WERI-Rb-1 (cell line): ENCODE measurements around the gene ERN1.
"Not testable (repeated sequence)": the region's sequence is repeated elsewhere in the genome, so short reads cannot be mapped to it uniquely, and the experiment has no call there.

Experiments
- DNase-seq: peaks from one replicate; pipeline ENCODE4 v3.0.0-alpha.2; 2020
- H3K27ac ChIP-seq: fragments of 250-450 bp; sonication (Bioruptor Pico); 2 replicates; pipeline ENCODE4 v1.5.1; 2020; ENCODE audit warnings: mild to moderate bottlenecking, moderate library complexity
- H3K27me3 ChIP-seq: fragments of 250-450 bp; sonication (Bioruptor Pico); 2 replicates; pipeline ENCODE4 v1.5.1; 2021; ENCODE audit warnings: mild to moderate bottlenecking, low read depth, moderate library complexity; ENCODE audit not compliant: insufficient read depth, severe bottlenecking
- H3K36me3 ChIP-seq: fragments of 250-450 bp; sonication (Bioruptor Pico); 2 replicates; pipeline ENCODE4 v1.5.1; 2020; ENCODE audit warnings: mild to moderate bottlenecking, moderate library complexity
- H3K4me3 ChIP-seq: 2 replicates; pipeline ENCODE4 v1.5.1; 2011; ENCODE audit warnings: low read depth, mild to moderate bottlenecking, control low read depth, low read length
- H3K9me3 ChIP-seq: fragments of 250-450 bp; sonication (Bioruptor Pico); 2 replicates; pipeline ENCODE4 v1.5.1; 2021; ENCODE audit warnings: mild to moderate bottlenecking, moderate library complexity; ENCODE audit not compliant: severe bottlenecking
- TF ChIP-seq, protein P1 (sequence below): IDR thresholded peaks from 2 replicates; pipeline ENCODE4 v1.5.1; 2011; ENCODE audit warnings: low read depth, mild to moderate bottlenecking, control low read depth, inconsistent platforms, low read length

ERN1 gene

DNA sequence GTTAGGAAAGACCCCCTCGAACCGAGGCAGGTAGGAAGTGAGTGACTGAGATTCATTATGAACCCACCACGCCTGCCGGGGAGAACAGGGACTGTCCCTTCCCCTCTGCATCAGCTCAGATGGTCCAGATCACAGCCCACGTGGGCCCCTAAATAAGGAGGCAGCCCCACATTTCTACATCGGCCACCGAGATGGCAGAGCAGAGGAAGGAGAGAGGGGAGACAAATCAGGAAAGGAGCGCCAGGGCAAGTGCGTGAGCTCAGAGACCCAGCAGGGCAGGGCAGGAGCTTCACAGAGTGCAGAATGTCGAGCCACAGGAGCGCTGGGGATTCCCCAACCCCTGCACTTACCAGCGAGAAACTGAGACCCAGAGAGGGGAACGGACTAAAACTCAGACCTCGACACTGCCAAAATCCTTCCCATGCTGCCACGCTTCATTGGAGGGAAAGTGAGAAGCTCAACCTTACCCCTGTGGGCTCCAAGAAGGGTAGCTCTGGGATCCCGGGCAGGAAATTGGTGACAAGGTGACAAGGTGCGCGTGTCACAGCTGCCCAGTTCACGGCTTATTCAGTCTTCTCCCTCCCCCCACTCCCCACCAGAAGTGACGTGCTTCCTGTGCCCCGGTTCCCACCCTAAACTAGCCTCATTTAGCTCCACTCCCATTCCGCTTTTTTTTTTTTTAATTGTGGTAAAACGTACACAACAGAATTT is 109.7 kb downstream of the ERN1 start, which contains the start of gene ICAM2:
ICAM2 (minus strand) TSS at position 578 of the 711 bp plus-strand sequence. CDS start 13,942 bp downstream, outside the sequence.
- Histone ChIP-seq H3K4me3 (no peak within 1 kb of the TSS), H3K36me3 (no peaks in the 10 kb centered on the region), H3K27ac (no peak within 1 kb of the TSS), H3K27me3 (no peaks in the 10 kb centered on the region), H3K9me3 (no peaks in the 10 kb centered on the region)
- DNase-seq, result no peak
- TF ChIP-seq, protein P1, sequence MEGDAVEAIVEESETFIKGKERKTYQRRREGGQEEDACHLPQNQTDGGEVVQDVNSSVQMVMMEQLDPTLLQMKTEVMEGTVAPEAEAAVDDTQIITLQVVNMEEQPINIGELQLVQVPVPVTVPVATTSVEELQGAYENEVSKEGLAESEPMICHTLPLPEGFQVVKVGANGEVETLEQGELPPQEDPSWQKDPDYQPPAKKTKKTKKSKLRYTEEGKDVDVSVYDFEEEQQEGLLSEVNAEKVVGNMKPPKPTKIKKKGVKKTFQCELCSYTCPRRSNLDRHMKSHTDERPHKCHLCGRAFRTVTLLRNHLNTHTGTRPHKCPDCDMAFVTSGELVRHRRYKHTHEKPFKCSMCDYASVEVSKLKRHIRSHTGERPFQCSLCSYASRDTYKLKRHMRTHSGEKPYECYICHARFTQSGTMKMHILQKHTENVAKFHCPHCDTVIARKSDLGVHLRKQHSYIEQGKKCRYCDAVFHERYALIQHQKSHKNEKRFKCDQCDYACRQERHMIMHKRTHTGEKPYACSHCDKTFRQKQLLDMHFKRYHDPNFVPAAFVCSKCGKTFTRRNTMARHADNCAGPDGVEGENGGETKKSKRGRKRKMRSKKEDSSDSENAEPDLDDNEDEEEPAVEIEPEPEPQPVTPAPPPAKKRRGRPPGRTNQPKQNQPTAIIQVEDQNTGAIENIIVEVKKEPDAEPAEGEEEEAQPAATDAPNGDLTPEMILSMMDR, result no peak

- H3K27me3 ChIP-seq, DNase-seq, H3K4me3 ChIP-seq, H3K27ac ChIP-seq, H3K36me3 ChIP-seq, H3K9me3 ChIP-seq: not testable (repeated sequence)
Observed at GRCh38 chr17:64019551-64019961, 110.4 kb downstream of the ERN1 start.

DNA sequence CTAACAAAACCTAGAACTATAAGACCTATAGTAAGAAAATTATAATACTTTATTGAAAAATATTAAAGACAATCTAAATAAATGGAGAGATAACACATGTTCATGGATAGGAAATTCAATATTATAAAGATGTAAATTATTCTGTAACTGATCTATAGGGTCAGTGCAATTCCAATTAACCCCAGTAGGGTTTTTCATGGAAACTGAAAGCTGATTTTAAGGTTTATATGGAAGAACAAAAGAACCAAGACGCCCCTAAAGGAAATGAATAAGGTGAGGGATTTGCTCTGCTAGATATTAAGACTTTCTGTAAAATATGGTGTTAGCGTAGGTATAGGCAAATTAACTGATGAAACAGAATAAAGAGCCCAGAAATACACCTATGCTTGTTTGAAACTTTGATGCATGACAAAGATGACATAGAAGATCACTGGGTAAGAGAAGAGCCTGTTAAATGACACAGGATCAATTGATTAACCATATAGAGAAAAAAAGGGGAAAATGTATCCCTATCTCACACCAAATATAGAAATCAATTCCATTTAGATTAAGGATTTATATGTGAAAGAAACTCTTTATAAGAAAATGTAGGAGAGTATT is 112.5 kb downstream of the ERN1 start:
- TF ChIP-seq, protein P1, result no peak
- Histone ChIP-seq H3K4me3 (no peak overlapping the region), H3K27me3 (no peaks in the 10 kb centered on the region), H3K27ac (no peak overlapping the region), H3K9me3 (no peaks in the 10 kb centered on the region), H3K36me3 (no peaks in the 10 kb centered on the region)
- DNase-seq, result no peak

GRCh38 chr17:64016974-64017373 is 113.0 kb downstream of the ERN1 start:
- no peak for DNase-seq
- H3K9me3 ChIP-seq, result no peaks in the 10 kb centered on the region
- no peaks in the 10 kb centered on the region for H3K27me3 ChIP-seq
- H3K4me3 ChIP-seq, result no peak overlapping the region
- no peaks in the 10 kb centered on the region for H3K36me3 ChIP-seq
- TF ChIP-seq, protein P1, result no peak
- H3K27ac ChIP-seq, result no peak overlapping the region

DNA sequence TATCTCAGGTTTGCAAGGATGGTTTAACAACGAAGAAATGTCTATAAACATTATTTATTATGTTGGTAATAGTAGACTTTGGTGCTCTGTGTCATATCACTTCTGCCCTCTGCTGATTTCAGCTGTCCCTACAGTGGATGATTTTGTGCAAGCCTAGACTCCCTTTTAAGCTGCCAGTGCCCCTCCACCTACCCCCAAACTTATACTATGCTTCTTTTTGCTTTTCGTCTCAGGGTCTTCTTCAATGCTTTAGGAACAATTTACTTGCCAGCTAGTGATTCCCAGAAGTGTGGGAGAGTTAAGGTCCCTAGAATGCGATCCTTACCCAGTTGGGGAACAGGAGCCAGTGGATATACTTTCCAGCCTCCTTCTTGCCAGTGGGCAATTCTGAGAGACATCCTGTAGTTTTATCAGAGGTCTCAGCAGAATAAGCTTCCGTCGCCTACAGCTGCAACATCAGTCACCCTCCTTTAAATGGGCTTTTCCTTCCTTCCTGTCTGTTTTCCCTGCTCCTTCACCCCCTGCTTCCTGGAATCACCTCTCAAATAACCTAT is 113.6 kb downstream of the ERN1 start:
- no peaks in the 10 kb centered on the region for H3K27me3 ChIP-seq
- H3K27ac ChIP-seq, result no peak overlapping the region
- TF ChIP-seq, protein P1, result no peak
- no peaks in the 10 kb centered on the region for H3K36me3 ChIP-seq
- H3K4me3 ChIP-seq, result no peak overlapping the region
- DNase-seq, result no peak
- H3K9me3 ChIP-seq, result no peaks in the 10 kb centered on the region

- TF ChIP-seq, protein P1, result no peak
- Histone ChIP-seq H3K27me3 (no peaks in the 10 kb centered on the region), H3K9me3 (no peaks in the 10 kb centered on the region), H3K4me3 (no peak overlapping the region), H3K27ac (no peak overlapping the region), H3K36me3 (no peaks in the 10 kb centered on the region)
- no peak for DNase-seq
Observed at GRCh38 chr17:64015447-64015846, 114.5 kb downstream of the ERN1 start.
